ENCODE results near the gene NR1D1. TPM values are rescaled to one million over a fixed set of nuclear protein-coding genes. Genes with fewer than 3 reads are reported as not detected.

Gene NR1D1
- total RNA-seq, 3 donors from 2014 or later: 8.8 to 10.5 (median 9.2) TPM

GRCh38 chr17:40113110-40113906 lies 12.9 kb upstream of the NR1D1 start:
- Histone ChIP-seq H3K27ac (peak overlapping the region; percentile 98 to 99), H3K27me3 (no peaks in the 10 kb centered on the region), H3K9me3 (no peaks in the 10 kb centered on the region), H3K4me3 (peak overlapping the region; percentile 39 to 63 (median 50)), H3K36me3 (no peaks in the 10 kb centered on the region), H3K4me1 (peaks cover 0 to 51% of the 10 kb centered on the region in 2 donors)
- intact Hi-C loops (cut with DNase I; ENCODE audit: low total_unique reads): loop anchor here (10.0 kb wide), 1 partner anchor 49 kb away; the partner anchor contains the start of gene THRA
- DNase-seq (ENCODE audit: low spot score in 2 of 2): peak; percentile 93 to 95
- TF ChIP-seq POLR2A (IDR thresholded peaks at IDR 0.05) (no peak), CTCF (IDR thresholded peaks at IDR 0.05) (peak; percentile 95 to 98 (median 96)), POLR2AphosphoS5 (IDR thresholded peaks at IDR 0.05) (peak; percentile 80 to 91 (median 86))

- Histone ChIP-seq H3K27ac (peak overlapping the region; percentile 98 to 99), H3K27me3 (no peaks in the 10 kb centered on the region), H3K4me1 (peaks cover 1 to 57% of the 10 kb centered on the region in 2 donors), H3K9me3 (no peaks in the 10 kb centered on the region), H3K4me3 (peak overlapping the region in 2 of 3 donors; percentile 50 to 63), H3K36me3 (no peaks in the 10 kb centered on the region)
- intact Hi-C loops (cut with DNase I; ENCODE audit: low total_unique reads): loop anchor here (10.0 kb wide), 1 partner anchor 48 kb away; the partner anchor contains the start of gene THRA
- TF ChIP-seq POLR2A (IDR thresholded peaks at IDR 0.05): no peak
- no peak for TF ChIP-seq CTCF (IDR thresholded peaks at IDR 0.05)
- no peak for TF ChIP-seq POLR2AphosphoS5 (IDR thresholded peaks at IDR 0.05)
- peak; percentile 33 to 41 for DNase-seq (ENCODE audit: low spot score in 2 of 2)
These were observed 12.3 kb upstream of the NR1D1 start for GRCh38 chr17:40112718-40113109.

- TF ChIP-seq POLR2AphosphoS5 (IDR thresholded peaks at IDR 0.05) (no peak), POLR2A (IDR thresholded peaks at IDR 0.05) (no peak), CTCF (IDR thresholded peaks at IDR 0.05) (no peak)
- Histone ChIP-seq H3K27me3 (no peaks in the 10 kb centered on the region), H3K9me3 (no peaks in the 10 kb centered on the region), H3K4me3 (peak overlapping the region in 2 of 3 donors; percentile 50 to 63), H3K27ac (peak overlapping the region; percentile 98 to 99), H3K36me3 (no peaks in the 10 kb centered on the region), H3K4me1 (peaks cover 3 to 62% of the 10 kb centered on the region in 2 donors)
- DNase-seq (ENCODE audit: low spot score in 2 of 2): peak in 1 of 2 donors; percentile 17
- intact Hi-C loops (cut with DNase I; ENCODE audit: low total_unique reads): loop anchor here (10.0 kb wide), 1 partner anchor 47 kb away; the partner anchor contains the start of gene THRA
These were observed 11.9 kb upstream of the NR1D1 start for GRCh38 chr17:40112191-40112711.

GRCh38 chr17:40111221-40112128 lies 11.1 kb upstream of the NR1D1 start:
- peak; percentile 82 to 91 for DNase-seq (ENCODE audit: low spot score in 2 of 2)
- Histone ChIP-seq H3K27me3 (no peaks in the 10 kb centered on the region), H3K9me3 (no peaks in the 10 kb centered on the region), H3K27ac (peak overlapping the region; percentile 98 to 99), H3K4me3 (peak overlapping the region in 2 of 3 donors; percentile 2 to 40), H3K4me1 (peaks cover 3 to 62% of the 10 kb centered on the region in 2 donors), H3K36me3 (no peaks in the 10 kb centered on the region)
- intact Hi-C loops (cut with DNase I; ENCODE audit: low total_unique reads): loop anchor here (10.0 kb wide), 1 partner anchor 47 kb away; the partner anchor contains the start of gene THRA
- TF ChIP-seq CTCF (IDR thresholded peaks at IDR 0.05) (peak; percentile 84 to 91 (median 85)), POLR2AphosphoS5 (IDR thresholded peaks at IDR 0.05) (peak; percentile 71 to 89 (median 74)), POLR2A (IDR thresholded peaks at IDR 0.05) (no peak)
